K562 (cell line): ENCODE measurements around the gene MAK. TPM values are rescaled to one million over a fixed set of nuclear protein-coding genes. Genes with fewer than 3 reads are reported as not detected.

Experiments
- ATAC-seq: fragments of 200-7000 bp; cut with Tn5 transposase; 3 replicates; pipeline ENCODE4 v1.9.1; 2020; ENCODE audit warnings: moderate library complexity
- BruUV-seq: library from RNA; stranded (reverse); fragments of 400-500 nt; replicated peaks from 2 replicates; lab custom pipeline; 2021; lab: Mats Ljungman, UMichigan
- CTCF ChIA-PET: fragments of 300-600 bp; formaldehyde crosslinking; extraction: SDS; loops from one replicate; lab custom pipeline; 2021; ENCODE audit warnings: low intra/inter-chr PET ratio; lab: Yijun Ruan, JAX
- POLR2A ChIA-PET: fragments of 300-600, 350-650 bp; sonication (Branson Sonifier 250); formaldehyde crosslinking; extraction: SDS; loops from one replicate; lab custom pipeline; 2021; ENCODE audit warnings: antibody characterized with exemption, inconsistent platforms; lab: Yijun Ruan, JAX
- DNase-seq, 4 experiments: peaks; one replicate each; pipeline versions ENCODE4 v3.0.0 to v3.0.0-alpha.2; 2011 to 2018; ENCODE audit warnings: low spot score in 3 of 4, mixed read lengths in 3 of 4; ENCODE audit errors: extremely low read depth in 1 of 4
- FAIRE-seq: peaks from 2 replicates; lab custom pipeline; 2011; peaks lifted over from hg19 to GRCh38; lab: Jason Lieb, UNC
- H2AFZ ChIP-seq: 2 replicates; pipeline ENCODE4 v1.6.0; 2011; ENCODE audit warnings: low read depth, low read length, control low read depth, inconsistent platforms
- H3K27ac ChIP-seq: fragments of 200-600 bp; 3 replicates; pipeline ENCODE4 v1.8.0; 2011; ENCODE audit warnings: low read depth, mild to moderate bottlenecking, control low read depth, inconsistent platforms, low read length, moderate library complexity, mixed read lengths; ENCODE audit errors: extremely low read depth
- H3K27me3 ChIP-seq, 2 experiments: fragments of 300-600 bp in 1 of 2; 2 replicates in 1 of 2; 3 replicates in 1 of 2; pipeline versions ENCODE4 v1.6.0 to v1.8.0; 2011; ENCODE audit warnings: inconsistent platforms in 2 of 2, low read length in 2 of 2, mild to moderate bottlenecking in 1 of 2, mixed read lengths in 1 of 2, moderate library complexity in 1 of 2; ENCODE audit not compliant: control insufficient read depth in 2 of 2, insufficient read depth in 2 of 2
- H3K36me3 ChIP-seq: fragments of 300-600 bp; 3 replicates; pipeline ENCODE4 v1.8.0; 2011; ENCODE audit warnings: mild to moderate bottlenecking, low read length, inconsistent platforms; ENCODE audit not compliant: control insufficient read depth, insufficient read depth
- H3K4me1 ChIP-seq, 2 experiments: fragments of 200-600 bp in 1 of 2; replicated peaks in 1 of 2; 2 replicates in 1 of 2; 3 replicates in 1 of 2; pipeline versions ENCODE4 v1.5.1 to v1.8.0; 2011; ENCODE audit warnings: inconsistent platforms in 2 of 2, low read length in 2 of 2, mild to moderate bottlenecking in 1 of 2, mixed read lengths in 1 of 2, moderate library complexity in 1 of 2; ENCODE audit not compliant: control insufficient read depth in 2 of 2, insufficient read depth in 2 of 2
- H3K4me2 ChIP-seq: 2 replicates; pipeline ENCODE4 v1.6.1; 2011; ENCODE audit warnings: low read length, control low read depth, inconsistent platforms, mixed read lengths; ENCODE audit not compliant: insufficient read depth
- H3K4me3 ChIP-seq: fragments of 200-600 bp; sonication (generic), shearing (Covaris generic); 2 replicates; pipeline ENCODE4 v1.5.1; 2016; ENCODE audit warnings: control low read depth, inconsistent platforms
- H3K79me2 ChIP-seq: fragments of 200-600 bp; 3 replicates; pipeline ENCODE4 v1.8.0; 2011; ENCODE audit warnings: low read length, inconsistent platforms; ENCODE audit not compliant: control insufficient read depth, insufficient read depth
- H3K9ac ChIP-seq, 2 experiments: 2 replicates each; pipeline versions ENCODE4 v1.6.0 to v1.6.1; 2011; ENCODE audit warnings: low read depth in 2 of 2, low read length in 2 of 2, control low read depth in 1 of 2, inconsistent platforms in 1 of 2, mild to moderate bottlenecking in 1 of 2, mixed read lengths in 1 of 2; ENCODE audit not compliant: insufficient read depth in 1 of 2
- H3K9me1 ChIP-seq: one replicate; pipeline ENCODE4 v1.6.0; 2011; ENCODE audit warnings: inconsistent platforms, mild to moderate bottlenecking, low read length, moderate library complexity; ENCODE audit not compliant: control insufficient read depth, insufficient read depth
- H3K9me3 ChIP-seq: replicated peaks from 2 replicates; pipeline ENCODE4 v1.5.1; 2011; ENCODE audit warnings: low read depth, low read length, inconsistent platforms; ENCODE audit not compliant: control insufficient read depth, insufficient read depth
- H4K20me1 ChIP-seq: replicated peaks from 2 replicates; pipeline ENCODE4 v1.6.1; 2011; ENCODE audit warnings: low read length, inconsistent platforms, mixed read lengths; ENCODE audit not compliant: control insufficient read depth, insufficient read depth
- ATF1 ChIP-seq, 2 experiments: fragments of 450-650 bp in 1 of 2; IDR thresholded peaks; 2 replicates each; pipeline ENCODE4 v1.6.1; 2016; ENCODE audit warnings: missing compliant biosample characterization in 1 of 2, missing genetic modification characterization in 1 of 2
- ATF7 ChIP-seq: fragments of 450-650 bp; IDR thresholded peaks from 2 replicates; pipeline ENCODE4 v1.7.1; 2014; ENCODE audit warnings: mild to moderate bottlenecking, moderate library complexity
- CHD2 ChIP-seq: IDR thresholded peaks from 2 replicates; pipeline ENCODE4 v1.6.1; 2011; ENCODE audit warnings: low read depth, low read length
- RNF2 ChIP-seq: sonication (generic); IDR thresholded peaks from 2 replicates; pipeline ENCODE4 v1.6.1; 2016
- SMARCA4 ChIP-seq: fragments of 450-650 bp; IDR thresholded peaks from 2 replicates; pipeline ENCODE4 v1.6.1; 2016
- SREBF2 ChIP-seq: sonication (generic); formaldehyde crosslinking; IDR thresholded peaks from 2 replicates; pipeline ENCODE4 v1.4.0; 2020; ENCODE audit warnings: mild to moderate bottlenecking, missing genetic modification reagents
- ZNF589 ChIP-seq: fragments of 200-800 bp; sonication (Bioruptor generic); IDR thresholded peaks from 2 replicates; pipeline ENCODE4 v1.6.1; 2016; ENCODE audit warnings: low read depth, missing genetic modification characterization, missing compliant biosample characterization
- WGBS: fragments of 100-300 bp; shearing (Covaris generic); methylation state at CpG from one replicate; pipeline ENCODE4 v1.1.6; 2016; ENCODE audit warnings: low coverage, mixed read lengths; ENCODE audit not compliant: insufficient coverage; ENCODE audit errors: missing lambda C conversion rate; 5-methylcytosine and 5-hydroxymethylcytosine counted together
- in situ Hi-C: fragments of 300-500 bp; cut with MboI; formaldehyde crosslinking; loops from 4 replicates; pipeline ENCODE4 v1.15.0; 2018; ENCODE audit warnings: inconsistent platforms, mixed read lengths
- intact Hi-C: fragments of 100-400 bp; cut with micrococcal nuclease; formaldehyde crosslinking; loops from 2 replicates; pipeline ENCODE4 v1.14.2; 2022
- polyA plus RNA-seq, 8 experiments: library from polyadenylated mRNA; depleted of rRNA in 4 of 8; stranded (reverse) in 5 of 8; unstranded in 3 of 8; fragments of >200 nt; fragmentation: Nextera tagmentation in 2 of 8; fragmentation: Illumina TruSeq in 1 of 8; extraction: Ambion mirVana in 2 of 8; extraction: Trizol in 1 of 8; gene quantifications; 2 replicates each; pipeline versions ENCODE4 v1.2.1 to v1.2.3, GENCODE V29; 2011 to 2014; ENCODE audit warnings: inconsistent platforms in 1 of 8, missing spikeins in 1 of 8
- total RNA-seq, 7 experiments: library from RNA; depleted of rRNA in 6 of 7; stranded (reverse); fragments of >200 nt in 6 of 7; fragmentation: Illumina TruSeq in 2 of 7; extraction: Trizol in 2 of 7; gene quantifications; 2 replicates each; pipeline versions ENCODE4 v1.2.1 to v1.2.3, GENCODE V29; 2011 to 2021; ENCODE audit warnings: low replicate concordance in 1 of 7
- TF ChIP-seq, protein P1 (sequence below): fragments of 450-650 bp; formaldehyde crosslinking; IDR thresholded peaks from 2 replicates; pipeline ENCODE4 v1.4.0; 2022; ENCODE audit warnings: missing genetic modification characterization
- TF ChIP-seq, protein P2 (sequence below): fragments of 250-450 bp; sonication (Bioruptor Pico); IDR thresholded peaks from 2 replicates; pipeline ENCODE4 v1.8.0; 2022; ENCODE audit warnings: inconsistent platforms
- TF ChIP-seq, protein P3 (sequence below): fragments of 450-650 bp; formaldehyde crosslinking; IDR thresholded peaks from 2 replicates; pipeline ENCODE4 v1.4.0; 2020; ENCODE audit warnings: mild to moderate bottlenecking
- TF ChIP-seq, protein P4 (sequence below): fragments of 450-650 bp; conservative IDR thresholded peaks from 2 replicates; pipeline ENCODE4 v1.6.1; 2016; ENCODE audit warnings: missing genetic modification characterization, low read depth, mild to moderate bottlenecking, control low read depth, missing compliant biosample characterization
- TF ChIP-seq, protein P5 (sequence below): fragments of 250-450 bp; sonication (Bioruptor Pico); IDR thresholded peaks from 2 replicates; pipeline ENCODE4 v1.4.0; 2020; ENCODE audit warnings: borderline replicate concordance

Gene MAK
- total and polyA plus RNA-seq, 9 of the 15 experiments (the other 6 are each of a cell fraction or from before 2014, with no cell fraction given) = 0.25 to 1.1 (median 0.53) TPM

DNA sequence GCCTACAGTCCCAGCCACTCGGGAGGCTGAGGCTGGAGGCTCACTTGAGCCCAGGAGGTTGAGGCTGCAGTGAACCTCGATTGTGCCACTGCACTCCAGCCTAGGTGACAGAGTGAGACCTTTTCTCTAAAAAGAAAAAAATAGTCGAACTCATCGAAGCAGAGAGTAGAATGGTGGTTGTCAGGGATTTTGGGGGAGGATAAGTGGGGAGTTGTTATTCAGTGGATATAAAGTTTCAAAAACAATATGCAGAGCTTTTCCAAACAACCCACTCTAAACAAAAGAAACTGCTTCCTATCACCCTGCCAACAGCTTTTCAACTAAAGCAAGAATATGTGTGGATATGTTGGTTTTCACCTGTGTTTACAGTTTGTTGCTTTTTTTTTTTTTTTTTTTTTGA is 11.6 kb upstream of the MAK start:
- FAIRE-seq (no peak), ATAC-seq (no peak), DNase-seq (no peak)
- CTCF ChIA-PET = no interaction called here
- no peaks in the 10 kb centered on the region for H4K20me1 ChIP-seq
- no peaks in the 10 kb centered on the region for H3K9me1 ChIP-seq
- H3K4me2 ChIP-seq = no peak overlapping the region
- no peak overlapping the region for H3K9ac ChIP-seq
- no peak overlapping the region for H2AFZ ChIP-seq
- BruUV-seq = no TSS peak
- H3K4me3 ChIP-seq = no peak overlapping the region
- TF ChIP-seq, protein P1, sequence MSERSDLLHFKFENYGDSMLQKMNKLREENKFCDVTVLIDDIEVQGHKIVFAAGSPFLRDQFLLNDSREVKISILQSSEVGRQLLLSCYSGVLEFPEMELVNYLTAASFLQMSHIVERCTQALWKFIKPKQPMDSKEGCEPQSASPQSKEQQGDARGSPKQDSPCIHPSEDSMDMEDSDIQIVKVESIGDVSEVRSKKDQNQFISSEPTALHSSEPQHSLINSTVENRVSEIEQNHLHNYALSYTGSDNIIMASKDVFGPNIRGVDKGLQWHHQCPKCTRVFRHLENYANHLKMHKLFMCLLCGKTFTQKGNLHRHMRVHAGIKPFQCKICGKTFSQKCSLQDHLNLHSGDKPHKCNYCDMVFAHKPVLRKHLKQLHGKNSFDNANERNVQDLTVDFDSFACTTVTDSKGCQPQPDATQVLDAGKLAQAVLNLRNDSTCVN (CRISPR knock-in tag) = no peak
- TF ChIP-seq SREBF2 (CRISPR knock-in tag) = no peak
- no peak for TF ChIP-seq RNF2
- no peak for TF ChIP-seq SMARCA4
- TF ChIP-seq, protein P2, sequence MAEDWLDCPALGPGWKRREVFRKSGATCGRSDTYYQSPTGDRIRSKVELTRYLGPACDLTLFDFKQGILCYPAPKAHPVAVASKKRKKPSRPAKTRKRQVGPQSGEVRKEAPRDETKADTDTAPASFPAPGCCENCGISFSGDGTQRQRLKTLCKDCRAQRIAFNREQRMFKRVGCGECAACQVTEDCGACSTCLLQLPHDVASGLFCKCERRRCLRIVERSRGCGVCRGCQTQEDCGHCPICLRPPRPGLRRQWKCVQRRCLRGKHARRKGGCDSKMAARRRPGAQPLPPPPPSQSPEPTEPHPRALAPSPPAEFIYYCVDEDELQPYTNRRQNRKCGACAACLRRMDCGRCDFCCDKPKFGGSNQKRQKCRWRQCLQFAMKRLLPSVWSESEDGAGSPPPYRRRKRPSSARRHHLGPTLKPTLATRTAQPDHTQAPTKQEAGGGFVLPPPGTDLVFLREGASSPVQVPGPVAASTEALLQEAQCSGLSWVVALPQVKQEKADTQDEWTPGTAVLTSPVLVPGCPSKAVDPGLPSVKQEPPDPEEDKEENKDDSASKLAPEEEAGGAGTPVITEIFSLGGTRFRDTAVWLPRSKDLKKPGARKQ = no peak
- TF ChIP-seq ATF1 (CRISPR knock-in tag; IDR thresholded peaks at IDR 0.05) = no peak
- no peak for TF ChIP-seq ATF1 (tag; IDR thresholded peaks at IDR 0.05)
- no peak for TF ChIP-seq ATF7
- TF ChIP-seq, protein P3, sequence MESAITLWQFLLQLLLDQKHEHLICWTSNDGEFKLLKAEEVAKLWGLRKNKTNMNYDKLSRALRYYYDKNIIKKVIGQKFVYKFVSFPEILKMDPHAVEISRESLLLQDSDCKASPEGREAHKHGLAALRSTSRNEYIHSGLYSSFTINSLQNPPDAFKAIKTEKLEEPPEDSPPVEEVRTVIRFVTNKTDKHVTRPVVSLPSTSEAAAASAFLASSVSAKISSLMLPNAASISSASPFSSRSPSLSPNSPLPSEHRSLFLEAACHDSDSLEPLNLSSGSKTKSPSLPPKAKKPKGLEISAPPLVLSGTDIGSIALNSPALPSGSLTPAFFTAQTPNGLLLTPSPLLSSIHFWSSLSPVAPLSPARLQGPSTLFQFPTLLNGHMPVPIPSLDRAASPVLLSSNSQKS (CRISPR knock-in tag) = no peak
- TF ChIP-seq CHD2 = no peak
- TF ChIP-seq, protein P4, sequence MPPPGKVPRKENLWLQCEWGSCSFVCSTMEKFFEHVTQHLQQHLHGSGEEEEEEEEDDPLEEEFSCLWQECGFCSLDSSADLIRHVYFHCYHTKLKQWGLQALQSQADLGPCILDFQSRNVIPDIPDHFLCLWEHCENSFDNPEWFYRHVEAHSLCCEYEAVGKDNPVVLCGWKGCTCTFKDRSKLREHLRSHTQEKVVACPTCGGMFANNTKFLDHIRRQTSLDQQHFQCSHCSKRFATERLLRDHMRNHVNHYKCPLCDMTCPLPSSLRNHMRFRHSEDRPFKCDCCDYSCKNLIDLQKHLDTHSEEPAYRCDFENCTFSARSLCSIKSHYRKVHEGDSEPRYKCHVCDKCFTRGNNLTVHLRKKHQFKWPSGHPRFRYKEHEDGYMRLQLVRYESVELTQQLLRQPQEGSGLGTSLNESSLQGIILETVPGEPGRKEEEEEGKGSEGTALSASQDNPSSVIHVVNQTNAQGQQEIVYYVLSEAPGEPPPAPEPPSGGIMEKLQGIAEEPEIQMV (tag) = no peak
- TF ChIP-seq ZNF589 (CRISPR knock-in tag) = no peak
- TF ChIP-seq, protein P5, sequence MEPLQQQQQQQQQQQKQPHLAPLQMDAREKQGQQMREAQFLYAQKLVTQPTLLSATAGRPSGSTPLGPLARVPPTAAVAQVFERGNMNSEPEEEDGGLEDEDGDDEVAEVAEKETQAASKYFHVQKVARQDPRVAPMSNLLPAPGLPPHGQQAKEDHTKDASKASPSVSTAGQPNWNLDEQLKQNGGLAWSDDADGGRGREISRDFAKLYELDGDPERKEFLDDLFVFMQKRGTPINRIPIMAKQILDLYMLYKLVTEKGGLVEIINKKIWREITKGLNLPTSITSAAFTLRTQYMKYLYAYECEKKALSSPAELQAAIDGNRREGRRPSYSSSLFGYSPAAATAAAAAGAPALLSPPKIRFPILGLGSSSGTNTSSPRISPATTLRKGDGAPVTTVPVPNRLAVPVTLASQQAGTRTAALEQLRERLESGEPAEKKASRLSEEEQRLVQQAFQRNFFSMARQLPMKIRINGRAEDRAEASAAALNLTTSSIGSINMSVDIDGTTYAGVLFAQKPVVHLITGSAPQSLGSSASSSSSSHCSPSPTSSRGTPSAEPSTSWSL (CRISPR knock-in tag) = no peak
- no peaks in the 10 kb centered on the region for H3K36me3 ChIP-seq
- peaks cover 8% of the 10 kb centered on the region for H3K9me3 ChIP-seq
- peaks cover 7 to 8% of the 10 kb centered on the region in 2 experiments; a peak in 3 of 5 replicates for H3K4me1 ChIP-seq
- H3K79me2 ChIP-seq = no peaks in the 10 kb centered on the region
- 50% methylated on average over 4 of the region's 4 CpGs for WGBS
- POLR2A ChIA-PET = interaction anchor here (1.0 to 1.8 kb wide), 2 partner anchors 9 to 11 kb away, joined by 3 to 4 read pairs; partner anchors contain the start of gene MAK
- in situ Hi-C loops (no loop called here), intact Hi-C loops (loop anchor here (2.0 kb wide), 1 partner anchor 219 kb away; no protein-coding TSS in a partner anchor)
- H3K27me3 ChIP-seq = no peaks in the 10 kb centered on the region
- no peak overlapping the region for H3K27ac ChIP-seq
